ENCODE results near the gene SPAG7. TPM values are rescaled to one million over a fixed set of nuclear protein-coding genes. Genes with fewer than 3 reads are reported as not detected.

SPAG7 gene
- total RNA-seq, 6 experiments from 2014 or later = 59.4 to 76.9 (median 65.6) TPM

GRCh38 chr17:4972322-4972721 lies 4.7 kb upstream of the SPAG7 start:
- Mint-ChIP-seq H3K9me3 (no peaks in the 10 kb centered on the region), H3K36me3 (ENCODE audit: low read depth) (peaks cover 19% of the 10 kb centered on the region), H3K27ac (no peak overlapping the region), H3K27me3 (ENCODE audit: insufficient read depth) (peaks cover 3% of the 10 kb centered on the region; the same call in 1 of the 2 replicates), H3K4me1 (ENCODE audit: low read depth) (no peaks in the 10 kb centered on the region), H3K4me3 (no peak overlapping the region)
- TF ChIP-seq, protein P1, sequence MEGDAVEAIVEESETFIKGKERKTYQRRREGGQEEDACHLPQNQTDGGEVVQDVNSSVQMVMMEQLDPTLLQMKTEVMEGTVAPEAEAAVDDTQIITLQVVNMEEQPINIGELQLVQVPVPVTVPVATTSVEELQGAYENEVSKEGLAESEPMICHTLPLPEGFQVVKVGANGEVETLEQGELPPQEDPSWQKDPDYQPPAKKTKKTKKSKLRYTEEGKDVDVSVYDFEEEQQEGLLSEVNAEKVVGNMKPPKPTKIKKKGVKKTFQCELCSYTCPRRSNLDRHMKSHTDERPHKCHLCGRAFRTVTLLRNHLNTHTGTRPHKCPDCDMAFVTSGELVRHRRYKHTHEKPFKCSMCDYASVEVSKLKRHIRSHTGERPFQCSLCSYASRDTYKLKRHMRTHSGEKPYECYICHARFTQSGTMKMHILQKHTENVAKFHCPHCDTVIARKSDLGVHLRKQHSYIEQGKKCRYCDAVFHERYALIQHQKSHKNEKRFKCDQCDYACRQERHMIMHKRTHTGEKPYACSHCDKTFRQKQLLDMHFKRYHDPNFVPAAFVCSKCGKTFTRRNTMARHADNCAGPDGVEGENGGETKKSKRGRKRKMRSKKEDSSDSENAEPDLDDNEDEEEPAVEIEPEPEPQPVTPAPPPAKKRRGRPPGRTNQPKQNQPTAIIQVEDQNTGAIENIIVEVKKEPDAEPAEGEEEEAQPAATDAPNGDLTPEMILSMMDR (IDR thresholded peaks at IDR 0.05) = no peak
- no peak for DNase-seq

DNA sequence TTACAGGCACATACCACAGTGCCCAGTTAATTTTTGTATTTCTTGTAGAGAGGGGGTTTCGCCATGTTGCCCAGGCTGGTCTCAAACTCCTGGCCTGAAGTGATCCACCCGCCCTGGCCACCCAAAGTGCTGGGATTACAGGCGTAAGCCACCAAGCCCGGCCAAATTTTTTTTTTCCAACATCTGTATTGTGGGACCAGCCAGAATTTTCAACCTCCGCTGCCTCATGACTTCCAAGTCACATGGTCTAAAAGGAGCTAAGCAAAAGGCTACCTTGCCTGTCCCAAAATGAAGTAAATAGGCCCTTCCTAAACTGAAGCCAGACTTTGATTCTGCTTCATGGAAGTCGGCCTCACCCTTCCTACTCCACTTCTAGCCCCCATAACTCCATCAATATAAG lies 4.2 kb upstream of the SPAG7 start:
- TF ChIP-seq, protein P1 (IDR thresholded peaks at IDR 0.05) = no peak
- Mint-ChIP-seq H3K9me3 (no peaks in the 10 kb centered on the region), H3K27ac (no peak overlapping the region), H3K36me3 (ENCODE audit: low read depth) (peaks cover 19% of the 10 kb centered on the region), H3K4me3 (no peak overlapping the region), H3K27me3 (ENCODE audit: insufficient read depth) (peaks cover 3% of the 10 kb centered on the region; the same call in 1 of the 2 replicates), H3K4me1 (ENCODE audit: low read depth) (no peaks in the 10 kb centered on the region)
- DNase-seq = no peak

DNA sequence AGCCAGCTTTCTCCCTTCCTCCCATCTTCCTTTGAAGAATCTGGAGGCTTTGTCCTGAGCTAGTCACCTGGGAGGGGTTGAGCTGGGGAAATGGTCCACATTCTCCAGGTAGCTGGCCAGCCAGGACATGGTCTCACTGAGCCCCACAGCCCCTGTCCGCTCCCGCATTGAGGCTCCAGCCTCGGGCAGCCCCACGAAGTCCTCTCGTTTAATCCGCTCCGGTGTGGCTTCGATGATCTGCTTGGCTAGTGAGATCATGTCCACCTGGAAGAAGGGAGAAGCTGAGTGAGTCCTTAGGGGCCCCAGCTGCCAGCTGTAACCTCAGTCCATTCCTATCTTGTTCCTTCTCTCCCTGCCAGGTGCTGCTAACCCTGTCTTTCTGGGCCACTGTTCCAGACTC lies 2.7 kb upstream of the SPAG7 start:
- Mint-ChIP-seq H3K36me3 (ENCODE audit: low read depth) (peaks cover 31% of the 10 kb centered on the region), H3K4me1 (ENCODE audit: low read depth) (peaks cover 12% of the 10 kb centered on the region), H3K27ac (no peak overlapping the region), H3K9me3 (peaks cover 4% of the 10 kb centered on the region; the same call in 1 of the 2 replicates), H3K4me3 (no peak overlapping the region), H3K27me3 (ENCODE audit: insufficient read depth) (peaks cover 10% of the 10 kb centered on the region)
- DNase-seq = no peak
- TF ChIP-seq, protein P1 (IDR thresholded peaks at IDR 0.05) = no peak

GRCh38 chr17:4969551-4970173 lies 2.0 kb upstream of the SPAG7 start:
- no peak overlapping the region for H3K27ac Mint-ChIP-seq
- peaks cover 34% of the 10 kb centered on the region for H3K36me3 Mint-ChIP-seq (ENCODE audit: low read depth)
- peak; percentile 57 for DNase-seq
- peaks cover 15% of the 10 kb centered on the region for H3K4me1 Mint-ChIP-seq (ENCODE audit: low read depth)
- no peak overlapping the region for H3K4me3 Mint-ChIP-seq
- peaks cover 4% of the 10 kb centered on the region; the same call in 1 of the 2 replicates for H3K9me3 Mint-ChIP-seq
- H3K27me3 Mint-ChIP-seq (ENCODE audit: insufficient read depth) = peaks cover 13% of the 10 kb centered on the region
- TF ChIP-seq, protein P1 (IDR thresholded peaks at IDR 0.05) = no peak

GRCh38 chr17:4969047-4969550 lies 1.5 kb upstream of the SPAG7 start:
- Mint-ChIP-seq H3K36me3 (ENCODE audit: low read depth) (peaks cover 34% of the 10 kb centered on the region), H3K9me3 (peaks cover 4% of the 10 kb centered on the region; the same call in 1 of the 2 replicates), H3K4me1 (ENCODE audit: low read depth) (peaks cover 15% of the 10 kb centered on the region), H3K27ac (no peak overlapping the region), H3K4me3 (no peak overlapping the region), H3K27me3 (ENCODE audit: insufficient read depth) (peaks cover 16% of the 10 kb centered on the region)
- peak; percentile 89 for DNase-seq
- TF ChIP-seq, protein P1 (IDR thresholded peaks at IDR 0.05) = no peak
